HG03039 (cell line): ENCODE results near the gene BMP8B.
A peak's percentile ranks its signal among the peaks of the same experiment; 100 is the strongest.
"Not testable (repeated sequence)": the region's sequence is repeated elsewhere in the genome, so short reads cannot be mapped to it uniquely, and the experiment has no call there.

Experiments
- ATAC-seq: cut with Tn5 transposase; IDR thresholded peaks from one replicate; pipeline ENCODE4 v1.9.1; 2021; ENCODE audit warnings: mild to moderate bottlenecking, moderate library complexity; ENCODE audit not compliant: unreplicated experiment

Gene BMP8B

GRCh38 chr1:39816415-39817090 is 27.9 kb upstream of the BMP8B start:
- ATAC-seq, result peak; percentile 44

- ATAC-seq, result no peak
Observed at GRCh38 chr1:39812913-39813312, 24.2 kb upstream of the BMP8B start.

GRCh38 chr1:39808784-39809517 is 20.3 kb upstream of the BMP8B start:
- ATAC-seq, result no peak

DNA sequence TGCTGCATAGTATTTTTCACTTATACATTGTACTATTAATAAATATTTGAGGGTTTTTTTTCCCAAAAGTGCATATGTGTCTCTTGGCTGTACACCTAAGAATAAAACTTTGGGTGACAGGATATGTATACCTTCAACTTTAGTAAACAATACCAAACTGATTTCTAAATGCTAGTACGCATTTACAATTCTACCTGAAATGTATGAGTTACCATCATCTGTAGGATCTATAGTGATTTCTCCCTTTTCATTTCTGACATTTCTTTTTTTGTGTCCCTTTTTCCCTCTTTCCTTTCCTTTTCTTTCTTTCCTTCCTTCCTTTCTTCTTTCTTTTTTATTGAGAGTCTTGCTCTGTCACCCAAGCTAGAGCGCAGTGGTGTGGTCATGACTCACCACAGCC is 16.7 kb upstream of the BMP8B start:
- ATAC-seq, result no peak

DNA sequence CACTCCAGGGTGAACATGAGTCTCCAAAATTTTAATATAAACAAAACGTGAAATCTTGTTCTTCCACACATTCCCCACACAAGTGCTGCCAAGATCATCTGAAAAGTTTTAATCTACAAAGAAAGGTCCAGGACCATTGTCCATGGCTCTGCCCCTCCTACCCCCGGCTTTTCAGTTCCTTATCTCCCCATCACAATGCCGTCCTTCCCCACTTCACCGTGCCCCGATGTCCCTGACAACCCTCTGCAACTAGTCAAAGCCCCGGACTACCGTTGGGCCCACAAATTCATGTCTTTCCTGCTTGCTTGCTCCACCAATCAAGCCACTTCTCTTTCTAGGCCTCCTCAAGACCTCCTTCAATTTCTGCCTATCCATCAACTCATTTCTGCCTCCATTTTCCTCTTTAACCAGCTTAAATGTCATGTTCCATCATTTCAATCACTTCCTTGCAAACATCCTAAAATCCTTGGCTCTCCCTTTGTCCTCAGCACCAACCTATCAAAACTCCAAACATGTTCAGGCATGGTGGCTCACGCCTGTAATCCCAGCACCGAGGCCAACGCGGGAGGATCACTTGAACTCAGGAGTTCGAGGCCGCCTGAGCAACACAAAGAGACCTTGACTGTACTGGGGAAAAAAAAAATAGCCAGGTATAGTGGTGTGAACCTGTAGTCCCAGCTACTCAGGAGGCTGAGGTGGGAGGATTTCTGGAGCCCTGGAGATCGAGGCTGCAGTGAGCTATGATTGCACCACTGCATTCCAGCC is 14.0 kb upstream of the BMP8B start:
- ATAC-seq, result no peak

DNA sequence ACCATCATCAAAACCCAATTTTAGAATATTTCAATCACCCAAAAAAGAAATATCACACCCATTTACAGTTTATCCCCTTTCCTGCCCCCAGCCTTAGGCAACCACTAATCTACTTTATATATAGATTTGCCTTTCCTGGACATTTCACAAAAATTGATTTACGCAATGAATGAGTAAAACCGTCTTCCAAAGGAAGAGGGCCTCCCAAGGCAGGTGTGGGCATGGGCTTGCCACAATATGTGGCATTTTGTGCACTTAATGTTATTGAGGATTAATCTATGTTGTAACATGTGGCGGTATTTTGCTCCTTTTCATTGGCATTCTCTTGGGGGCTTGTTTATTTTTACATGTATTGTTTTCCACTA is 11.8 kb upstream of the BMP8B start:
- no peak for ATAC-seq

DNA sequence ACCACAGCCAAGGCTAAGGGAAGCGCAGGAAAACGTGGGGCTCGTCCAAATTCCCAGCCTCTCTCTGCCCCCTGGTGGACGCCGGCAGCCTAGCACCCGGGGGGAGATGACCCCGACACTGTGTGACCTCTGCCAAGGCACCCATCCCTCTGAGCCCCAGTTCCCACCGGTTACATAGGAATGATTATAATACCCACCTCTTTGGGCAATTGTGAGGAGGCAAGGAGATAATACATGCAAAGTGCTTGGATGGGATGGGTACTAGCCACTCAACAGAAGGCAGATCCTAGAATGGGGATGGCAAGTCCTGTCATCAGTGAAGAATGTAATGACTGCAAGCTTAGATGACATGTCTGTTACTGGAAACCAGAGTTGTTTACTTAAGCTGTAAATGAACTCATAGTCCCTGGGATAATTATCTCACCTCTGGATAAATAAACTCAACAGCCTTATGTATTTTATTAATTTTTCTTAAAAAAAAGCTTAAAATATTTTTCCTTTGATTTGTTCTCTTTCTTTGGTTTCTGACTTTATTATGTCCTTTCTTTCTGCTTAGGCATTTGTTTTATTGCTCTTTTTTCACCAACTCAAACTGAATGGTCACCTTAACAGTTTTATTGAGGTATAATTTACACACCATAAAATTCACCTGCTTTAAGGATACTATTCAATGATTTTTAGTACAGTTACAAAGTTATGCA is 11.3 kb upstream of the BMP8B start:
- peak; percentile 52 for ATAC-seq

DNA sequence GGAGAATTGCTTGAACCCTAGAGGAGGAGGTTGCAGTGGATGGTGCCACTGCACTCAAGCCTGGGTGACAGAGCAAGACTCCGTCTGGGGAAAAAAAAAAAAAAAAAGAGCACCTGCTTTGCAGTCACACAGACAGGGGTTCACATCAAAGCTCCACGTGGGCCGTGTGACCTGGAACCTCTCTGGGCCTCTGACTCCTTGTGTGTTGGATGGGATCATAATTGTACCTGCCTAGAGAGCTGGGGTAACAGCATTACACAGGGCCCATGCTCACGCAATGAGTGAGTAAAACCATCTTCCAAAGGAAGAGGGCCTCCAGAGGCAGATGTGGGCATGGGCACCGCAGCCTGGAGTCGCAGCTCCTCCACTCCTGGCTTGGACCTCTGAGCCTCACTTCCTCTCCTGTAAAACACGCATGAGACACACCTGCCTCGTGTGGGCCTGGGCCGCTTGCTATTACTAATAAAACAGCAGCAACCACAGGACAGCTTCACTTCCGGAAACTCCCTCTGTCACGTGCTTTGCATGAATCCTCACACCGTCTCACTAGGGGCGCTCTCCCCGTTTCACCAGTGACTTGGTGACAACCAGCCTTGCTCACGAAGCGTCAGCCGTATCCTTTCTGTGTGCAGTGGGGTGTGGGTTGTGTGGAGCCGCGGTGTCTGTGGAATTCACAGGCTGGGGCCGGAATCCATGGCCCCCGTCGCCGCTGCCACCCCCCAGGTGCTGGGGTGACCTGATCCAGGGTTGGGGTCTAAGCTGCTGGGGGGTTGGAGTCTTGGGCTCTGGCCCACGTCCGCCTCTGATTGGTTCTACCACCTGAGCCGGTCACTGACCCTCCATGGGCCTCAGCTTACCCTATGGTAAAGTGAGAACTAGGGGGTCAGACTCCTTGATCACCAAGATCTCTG is 10.4 kb upstream of the BMP8B start:
- peak; percentile 83 for ATAC-seq

DNA sequence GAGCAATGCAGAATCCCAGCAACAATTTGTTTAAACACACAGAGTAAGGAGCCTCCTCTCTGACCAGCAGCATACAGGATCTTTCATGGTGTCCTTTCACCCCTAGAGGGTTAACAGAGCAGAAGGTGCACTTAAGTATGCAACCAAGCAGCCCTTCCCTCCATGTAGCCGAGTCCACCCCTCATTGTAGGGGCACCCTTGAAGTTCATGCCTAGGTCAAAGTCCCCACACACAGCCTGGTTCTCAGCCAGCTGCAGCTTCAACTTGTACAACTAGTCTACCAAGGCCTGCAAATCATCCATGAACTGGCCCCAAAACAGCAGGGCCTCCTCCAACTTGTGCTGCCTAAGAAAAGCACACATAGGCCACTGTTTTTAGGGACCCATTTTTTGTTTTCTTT is 7.0 kb upstream of the BMP8B start:
- ATAC-seq, result no peak

GRCh38 chr1:39791838-39792237 is 3.2 kb upstream of the BMP8B start:
- ATAC-seq, result no peak

DNA sequence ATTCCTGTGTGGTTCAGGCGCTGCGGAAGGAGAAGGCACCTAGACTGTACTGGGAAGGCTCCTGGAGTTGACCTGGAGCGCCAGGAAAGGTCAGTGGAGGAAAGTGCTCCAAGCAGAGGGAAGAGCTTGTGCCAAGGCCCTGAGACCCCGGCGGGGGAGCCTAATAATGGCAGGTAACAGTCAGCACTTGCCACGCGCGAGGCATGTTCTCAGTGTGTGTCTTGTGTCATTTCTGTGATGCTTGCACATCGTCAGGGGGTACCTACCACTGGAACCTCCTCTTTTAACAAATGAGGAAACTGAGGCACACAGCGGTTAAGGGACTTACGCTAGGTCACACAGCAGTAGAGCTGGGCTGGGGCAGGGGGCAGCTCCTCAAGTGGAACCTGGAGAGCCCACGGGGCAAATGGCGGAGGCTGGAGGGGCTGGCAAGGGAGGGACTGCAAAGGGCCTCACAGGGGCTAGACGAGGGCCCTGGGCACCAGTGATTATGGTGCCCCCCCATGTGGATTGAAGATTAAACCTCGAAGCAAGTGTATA is 976 bp upstream of the BMP8B start:
- ATAC-seq, result no peak

DNA sequence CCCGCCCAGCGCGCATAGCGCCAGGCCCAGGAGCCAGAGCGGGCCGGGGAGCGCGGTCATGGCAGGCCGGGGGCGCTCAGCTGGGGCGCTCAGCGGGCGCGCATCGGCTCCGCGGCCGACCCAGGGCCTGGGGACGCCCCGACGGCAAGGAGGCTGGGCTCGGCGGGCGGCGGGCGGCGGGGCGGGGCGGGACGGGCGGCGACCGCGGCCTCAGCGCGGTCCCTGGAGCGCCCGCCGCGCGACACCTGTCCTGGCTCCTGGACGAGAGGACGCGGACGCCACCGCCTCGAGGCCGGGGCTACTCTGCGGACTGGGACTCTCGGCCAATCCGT is 273 bp downstream of the BMP8B start:
- ATAC-seq, result no peak

- not testable (repeated sequence) for ATAC-seq
Observed at GRCh38 chr1:39787964-39788363, 701 bp downstream of the BMP8B start.

DNA sequence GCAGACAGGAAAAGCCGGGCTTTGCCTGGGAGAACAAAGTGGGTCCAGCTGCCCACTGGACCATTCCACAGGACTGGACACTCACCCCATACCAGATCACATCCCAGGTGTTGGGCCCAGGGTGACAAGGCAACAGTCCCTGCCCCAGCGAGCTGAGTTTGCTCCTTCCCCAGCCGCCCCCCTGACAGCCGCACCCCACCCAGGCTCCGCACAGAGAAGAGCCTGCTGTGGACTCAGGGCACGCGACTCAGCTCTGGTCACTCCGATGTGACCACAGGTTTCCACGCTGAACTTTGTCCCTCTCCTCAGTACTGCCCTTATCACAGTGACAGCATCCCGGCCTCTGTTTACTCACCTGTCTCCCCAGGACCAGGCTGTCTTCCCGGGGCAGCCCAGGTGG is 1.2 kb downstream of the BMP8B start:
- no peak for ATAC-seq

- not testable (repeated sequence) for ATAC-seq
Observed at GRCh38 chr1:39787108-39787375, 1.6 kb downstream of the BMP8B start.

- not testable (repeated sequence) for ATAC-seq
Observed at GRCh38 chr1:39786303-39787107, 2.2 kb downstream of the BMP8B start.

DNA sequence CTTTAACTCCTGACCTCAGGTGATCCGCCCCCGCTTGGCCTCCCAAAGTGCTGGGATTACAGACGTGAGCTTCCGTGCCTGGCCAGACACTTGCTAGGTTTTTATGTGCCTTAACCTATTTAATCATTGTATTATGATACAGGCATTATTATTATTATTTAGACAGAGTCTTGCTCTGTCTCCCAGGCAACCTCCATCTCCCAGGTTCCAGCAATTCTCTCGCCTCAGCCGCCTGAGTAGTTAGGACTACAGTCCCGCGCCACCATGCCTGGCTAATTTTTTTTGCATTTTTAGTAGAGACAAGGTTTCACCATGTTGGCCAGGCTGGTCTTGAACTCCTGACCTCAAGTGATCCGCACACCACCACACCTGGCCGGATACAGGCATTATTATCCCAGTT is 6.0 kb downstream of the BMP8B start:
- not testable (repeated sequence) for ATAC-seq

- no peak for ATAC-seq
Observed at GRCh38 chr1:39782103-39782502, 6.6 kb downstream of the BMP8B start.

DNA sequence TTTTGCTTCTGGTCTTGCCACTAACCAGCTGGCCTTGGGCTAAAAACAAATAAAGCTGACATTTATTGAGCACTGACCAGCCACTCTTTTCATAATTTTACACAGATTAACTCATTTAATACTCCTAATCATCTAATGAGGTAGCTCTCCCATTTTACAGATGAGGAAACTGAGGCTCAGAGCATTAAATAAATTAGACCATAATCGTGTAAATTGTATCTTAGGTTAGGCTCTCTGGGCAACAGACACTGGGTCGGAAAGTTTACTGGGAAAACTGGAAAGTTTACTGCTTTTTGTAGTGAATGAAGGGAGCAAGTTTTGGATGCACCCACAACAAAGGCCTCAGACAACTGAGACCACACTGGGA is 7.3 kb downstream of the BMP8B start:
- no peak for ATAC-seq

DNA sequence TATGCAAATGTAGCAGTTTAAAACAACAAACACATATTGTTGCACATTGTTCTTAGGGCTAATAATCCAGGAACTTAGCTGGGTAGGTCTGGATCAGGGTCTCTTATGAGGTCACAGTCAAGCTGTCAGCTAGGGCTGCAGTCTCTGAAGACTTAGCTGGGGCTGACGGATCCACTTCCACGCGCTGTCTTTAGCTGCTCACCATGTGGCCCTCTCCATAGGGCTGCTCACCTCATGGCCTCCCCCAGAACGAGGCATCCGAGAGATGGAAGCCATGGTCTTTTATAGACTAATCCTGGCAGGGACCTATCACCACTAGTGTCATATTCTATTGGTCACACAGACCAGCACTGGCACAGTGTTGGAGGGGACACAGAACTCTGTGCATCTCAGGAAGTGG is 8.8 kb downstream of the BMP8B start:
- no peak for ATAC-seq
